Hepatocyte (in vitro differentiated cells): ENCODE results near the gene POU2F1.

ENCODE experiments used
- CTCF ChIP-seq: fragments of 200-600 bp; sonication (generic); IDR thresholded peaks from 2 replicates; pipeline ENCODE4 v1.5.1; 2016; ENCODE audit warnings: antibody characterized with exemption, mild to moderate bottlenecking; ENCODE audit not compliant: poor library complexity
- EZH2 ChIP-seq: fragments of 200-600 bp; sonication (generic); IDR thresholded peaks from 2 replicates; pipeline ENCODE4 v1.6.1; 2016; ENCODE audit warnings: antibody characterized with exemption, mild to moderate bottlenecking, borderline replicate concordance
- EZH2phosphoT487 ChIP-seq: fragments of 200-600 bp; sonication (generic); IDR thresholded peaks from one replicate; pipeline ENCODE4 v1.6.1; 2018; ENCODE audit warnings: antibody characterized with exemption, mild to moderate bottlenecking, low read depth, moderate library complexity; ENCODE audit not compliant: unreplicated experiment, severe bottlenecking

- TF ChIP-seq CTCF = no peak
- no peak for TF ChIP-seq EZH2
- no peak for TF ChIP-seq EZH2phosphoT487
Observed at GRCh38 chr1:167305059-167305705, 84.5 kb downstream of the POU2F1 start.
